ENCODE data around the gene DET1. TPM values are rescaled to one million over a fixed set of nuclear protein-coding genes. Genes with fewer than 3 reads are reported as not detected.

Gene DET1
- 4.4 TPM for polyA plus RNA-seq (2013, experiment 1 of 2)
- 4.3 TPM for polyA plus RNA-seq (2013, experiment 2 of 2)

DNA sequence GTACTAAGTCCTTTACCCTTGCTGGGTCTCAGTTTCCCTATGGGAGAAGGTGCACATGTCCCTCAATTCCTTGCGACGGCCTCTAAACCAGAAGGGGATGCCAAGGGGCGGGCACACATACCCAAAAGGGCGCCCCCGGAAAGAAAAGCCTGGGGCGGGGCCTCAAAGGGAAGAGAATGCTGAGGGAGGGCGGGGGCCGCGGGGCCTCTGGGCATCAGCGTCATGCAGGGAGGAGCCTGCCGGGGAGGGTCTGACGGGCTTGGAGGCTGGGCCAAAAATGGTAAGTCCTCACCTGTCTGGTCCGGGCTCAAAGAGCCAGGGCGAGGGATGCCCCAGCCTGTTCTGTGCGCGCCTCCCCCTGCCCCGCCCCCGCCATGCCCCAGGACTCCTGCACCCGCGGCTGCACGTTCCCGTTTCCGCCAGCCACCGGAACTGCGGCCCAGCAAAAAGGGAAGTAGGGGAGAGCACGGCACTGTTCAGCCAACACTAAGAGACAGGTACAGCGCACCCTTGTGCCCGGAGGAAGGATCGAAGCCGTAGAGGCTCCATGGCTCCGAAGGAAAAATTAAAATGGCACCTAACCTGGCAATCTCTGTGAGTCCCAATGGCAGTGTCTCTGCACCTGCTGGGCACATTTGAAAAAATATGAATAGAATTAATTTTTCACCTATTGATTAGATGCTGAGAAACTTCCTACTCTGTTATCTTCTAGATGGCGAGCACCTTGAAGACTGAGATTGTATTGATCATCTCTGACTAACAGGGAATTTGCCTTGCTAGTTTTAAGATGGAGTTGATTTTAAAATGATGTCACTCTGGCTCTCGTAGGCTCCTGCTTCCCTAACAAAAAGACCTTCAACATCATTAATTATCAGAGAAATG is at the start of gene DET1:
Gene DET1, minus strand, starts transcription at position 434 of the 882 bp plus-strand sequence. CDS start 14,976 bp downstream, outside the sequence.
- Histone ChIP-seq H4K91ac (ENCODE audit: low read length) (peak within 1 kb of the TSS; percentile 70), H3K4me3 (ENCODE audit: insufficient read depth in 1 of 2, low read depth in 1 of 2, low read length in 2 of 2) (peak within 1 kb of the TSS; percentile 64 to 84), H2AK5ac (ENCODE audit: low read length, severe bottlenecking) (no peak within 1 kb of the TSS), H3K9ac (ENCODE audit: low read length) (peak within 1 kb of the TSS; percentile 89), H3K23ac (ENCODE audit: low read length in 2 of 2) (no peak within 1 kb of the TSS), H4K8ac (ENCODE audit: low read length) (peak within 1 kb of the TSS; percentile 89), H3K4me1 (ENCODE audit: control insufficient read depth, insufficient read depth, low read depth, low read length) (no peaks in the 10 kb centered on the region), H3K27me3 (ENCODE audit: control insufficient read depth in 1 of 2, insufficient read depth in 1 of 2, low read length in 2 of 2) (no peaks in the 10 kb centered on the region), H3K36me3 (ENCODE audit: control insufficient read depth in 1 of 2, insufficient read depth in 2 of 2, low read depth in 1 of 2, low read length in 2 of 2) (peaks cover 0 to 4% of the 10 kb centered on the region in 2 experiments), H3K27ac (ENCODE audit: low read length, poor library complexity, severe bottlenecking) (peak within 1 kb of the TSS; percentile 91), H3K9me3 (ENCODE audit: control insufficient read depth, low read length) (no peaks in the 10 kb centered on the region), H3K18ac (ENCODE audit: low read depth in 1 of 2, low read length in 2 of 2) (peak within 1 kb of the TSS; percentile 24 to 96), H2AFZ (ENCODE audit: low read depth, low read length) (peak within 1 kb of the TSS; percentile 53), H2BK12ac (ENCODE audit: low read length in 2 of 2) (no peak within 1 kb of the TSS), H3K79me1 (replicated peaks; ENCODE audit: low read length, poor library complexity, severe bottlenecking) (peaks cover 15% of the 10 kb centered on the region), H3K4me2 (ENCODE audit: low read length, poor library complexity, severe bottlenecking) (peak within 1 kb of the TSS; percentile 55), H2BK120ac (ENCODE audit: low read depth, low read length) (no peak within 1 kb of the TSS), H3K4ac (ENCODE audit: low read depth in 1 of 2, low read length in 2 of 2) (peak within 1 kb of the TSS in 1 of 2 experiments; percentile 67), H2BK5ac (ENCODE audit: low read depth, low read length, poor library complexity, severe bottlenecking) (peak within 1 kb of the TSS; percentile 62), H3K14ac (ENCODE audit: low read length in 2 of 2) (peak within 1 kb of the TSS in 1 of 2 experiments; percentile 91), H2BK15ac (ENCODE audit: low read depth, poor library complexity, severe bottlenecking) (peak within 1 kb of the TSS; percentile 98)
- WGBS, result 3% methylated on average over 32 of the region's 33 CpGs
- peak; percentile 93 for DNase-seq

DNA sequence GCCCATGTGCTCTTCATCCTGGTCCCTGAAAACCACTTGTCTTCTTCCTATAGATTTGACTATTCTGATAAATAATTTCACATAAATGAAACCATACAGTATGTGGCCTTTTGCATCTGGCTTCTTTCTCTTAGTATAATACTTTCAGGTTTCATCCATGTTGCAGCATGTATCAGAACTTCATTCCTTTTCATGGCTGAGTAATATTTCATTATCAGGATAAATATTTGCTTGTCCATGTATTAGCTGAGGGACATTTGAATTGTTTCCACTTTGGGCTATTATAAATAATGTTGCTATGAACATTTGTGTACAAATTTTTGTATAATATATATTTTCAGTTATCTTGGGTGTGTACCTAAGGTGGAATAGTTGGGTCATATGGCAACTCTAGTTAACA is 44.9 kb upstream of the DET1 start:
- no peak overlapping the region for H3K23ac ChIP-seq (ENCODE audit: low read length in 2 of 2)
- no peak overlapping the region for H2AK5ac ChIP-seq (ENCODE audit: low read length, severe bottlenecking)

DNA sequence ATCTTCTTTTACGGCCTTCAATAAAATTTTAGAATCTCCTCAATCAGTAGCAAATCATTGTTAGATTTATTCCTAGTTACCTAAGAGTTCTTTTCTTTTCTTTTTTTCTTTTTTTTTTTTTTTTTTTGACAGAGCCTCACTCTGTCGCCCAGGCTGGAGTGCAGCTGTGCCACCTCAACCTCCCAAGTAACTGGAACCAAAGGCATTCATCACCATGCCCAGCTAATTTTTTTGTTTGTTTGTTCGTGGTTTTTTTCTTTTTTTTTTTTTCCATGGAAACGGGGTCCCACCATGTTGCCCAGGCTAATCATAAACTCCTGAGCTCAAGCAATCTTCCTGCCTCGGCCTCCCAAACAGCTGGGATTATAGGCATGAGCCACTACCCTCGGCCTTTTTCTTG is 44.3 kb upstream of the DET1 start:
- H3K4ac ChIP-seq (ENCODE audit: low read depth in 1 of 2, low read length in 2 of 2), result no peak overlapping the region
- 79% methylated on average over 4 of the region's 6 CpGs for WGBS
- H4K8ac ChIP-seq (ENCODE audit: low read length), result no peak overlapping the region

More for the DNA sequence above, 44.9 kb upstream of the DET1 start:
- Histone ChIP-seq H3K18ac (ENCODE audit: low read depth in 1 of 2, low read length in 2 of 2) (no peak overlapping the region), H3K9me3 (ENCODE audit: control insufficient read depth, low read length) (no peaks in the 10 kb centered on the region), H2BK15ac (ENCODE audit: low read depth, poor library complexity, severe bottlenecking) (no peak overlapping the region), H3K4me3 (ENCODE audit: insufficient read depth in 1 of 2, low read depth in 1 of 2, low read length in 2 of 2) (no peak overlapping the region), H3K27ac (ENCODE audit: low read length, poor library complexity, severe bottlenecking) (no peak overlapping the region), H2BK5ac (ENCODE audit: low read depth, low read length, poor library complexity, severe bottlenecking) (no peak overlapping the region), H2BK120ac (ENCODE audit: low read depth, low read length) (no peak overlapping the region), H3K4ac (ENCODE audit: low read depth in 1 of 2, low read length in 2 of 2) (no peak overlapping the region), H4K8ac (ENCODE audit: low read length) (no peak overlapping the region), H2BK12ac (ENCODE audit: low read length in 2 of 2) (no peak overlapping the region), H4K91ac (ENCODE audit: low read length) (no peak overlapping the region), H3K4me2 (ENCODE audit: low read length, poor library complexity, severe bottlenecking) (no peak overlapping the region), H3K4me1 (ENCODE audit: control insufficient read depth, insufficient read depth, low read depth, low read length) (no peaks in the 10 kb centered on the region), H3K36me3 (ENCODE audit: control insufficient read depth in 1 of 2, insufficient read depth in 2 of 2, low read depth in 1 of 2, low read length in 2 of 2) (no peaks in the 10 kb centered on the region), H3K27me3 (ENCODE audit: control insufficient read depth in 1 of 2, insufficient read depth in 1 of 2, low read length in 2 of 2) (peaks cover 0 to 3% of the 10 kb centered on the region in 2 experiments), H3K9ac (ENCODE audit: low read length) (no peak overlapping the region), H3K14ac (ENCODE audit: low read length in 2 of 2) (no peak overlapping the region), H3K79me1 (replicated peaks; ENCODE audit: low read length, poor library complexity, severe bottlenecking) (no peaks in the 10 kb centered on the region), H2AFZ (ENCODE audit: low read depth, low read length) (no peak overlapping the region)
- DNase-seq, result no peak

DNA sequence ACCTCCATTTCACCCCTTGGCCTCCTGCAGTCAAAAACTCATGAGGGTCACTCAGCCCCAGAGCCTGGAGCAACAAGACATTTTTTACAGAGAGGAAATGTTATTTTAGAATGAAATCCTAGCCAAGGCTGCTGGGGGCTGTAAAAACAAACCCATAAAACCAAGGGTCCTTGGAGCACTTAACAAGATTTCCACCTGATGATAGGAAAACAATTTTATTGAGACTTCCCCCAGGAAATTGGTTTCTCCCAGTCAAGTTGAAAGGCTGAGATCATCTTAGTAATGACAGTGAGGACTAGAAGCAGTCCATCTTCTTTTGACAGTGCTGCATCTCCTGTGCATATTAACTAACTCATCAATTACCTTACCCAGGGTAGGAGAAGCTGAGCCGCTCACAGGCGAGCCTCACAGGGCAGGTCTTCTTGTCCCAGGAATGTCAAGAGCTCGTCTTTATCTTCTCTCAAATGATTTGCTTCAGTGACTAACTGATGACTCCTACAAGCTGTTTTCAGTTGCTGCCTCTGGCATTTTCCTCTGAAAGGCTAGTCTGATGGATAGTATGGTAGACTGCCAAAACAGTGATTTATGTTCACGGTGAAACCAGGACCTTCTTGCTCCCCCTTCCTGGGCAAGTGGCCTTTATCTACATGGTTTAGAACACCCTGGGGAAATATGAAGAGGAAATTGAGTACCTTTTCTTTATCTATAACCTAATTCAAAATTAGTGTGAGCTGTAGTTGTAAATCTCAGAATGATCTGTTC is 40.1 kb upstream of the DET1 start:
- Histone ChIP-seq H2AFZ (ENCODE audit: low read depth, low read length) (no peak overlapping the region), H3K4me3 (ENCODE audit: insufficient read depth in 1 of 2, low read depth in 1 of 2, low read length in 2 of 2) (no peak overlapping the region), H3K9me3 (ENCODE audit: control insufficient read depth, low read length) (no peaks in the 10 kb centered on the region), H3K4me2 (ENCODE audit: low read length, poor library complexity, severe bottlenecking) (no peak overlapping the region), H3K23ac (ENCODE audit: low read length in 2 of 2) (no peak overlapping the region), H2BK12ac (ENCODE audit: low read length in 2 of 2) (no peak overlapping the region), H3K79me1 (replicated peaks; ENCODE audit: low read length, poor library complexity, severe bottlenecking) (no peaks in the 10 kb centered on the region), H3K18ac (ENCODE audit: low read depth in 1 of 2, low read length in 2 of 2) (no peak overlapping the region), H4K8ac (ENCODE audit: low read length) (no peak overlapping the region), H3K27ac (ENCODE audit: low read length, poor library complexity, severe bottlenecking) (no peak overlapping the region), H2BK120ac (ENCODE audit: low read depth, low read length) (no peak overlapping the region), H3K27me3 (ENCODE audit: control insufficient read depth in 1 of 2, insufficient read depth in 1 of 2, low read length in 2 of 2) (peaks cover 0 to 3% of the 10 kb centered on the region in 2 experiments), H3K4ac (ENCODE audit: low read depth in 1 of 2, low read length in 2 of 2) (no peak overlapping the region), H2BK5ac (ENCODE audit: low read depth, low read length, poor library complexity, severe bottlenecking) (no peak overlapping the region), H3K9ac (ENCODE audit: low read length) (no peak overlapping the region), H3K36me3 (ENCODE audit: control insufficient read depth in 1 of 2, insufficient read depth in 2 of 2, low read depth in 1 of 2, low read length in 2 of 2) (no peaks in the 10 kb centered on the region), H3K4me1 (ENCODE audit: control insufficient read depth, insufficient read depth, low read depth, low read length) (no peaks in the 10 kb centered on the region), H3K14ac (ENCODE audit: low read length in 2 of 2) (no peak overlapping the region), H2AK5ac (ENCODE audit: low read length, severe bottlenecking) (no peak overlapping the region), H2BK15ac (ENCODE audit: low read depth, poor library complexity, severe bottlenecking) (no peak overlapping the region), H4K91ac (ENCODE audit: low read length) (no peak overlapping the region)
- WGBS, result 15% methylated on average over 3 of the region's 4 CpGs
- DNase-seq, result no peak

More for the DNA sequence above, 44.3 kb upstream of the DET1 start:
- Histone ChIP-seq H3K9me3 (ENCODE audit: control insufficient read depth, low read length) (no peaks in the 10 kb centered on the region), H3K27me3 (ENCODE audit: control insufficient read depth in 1 of 2, insufficient read depth in 1 of 2, low read length in 2 of 2) (peaks cover 0 to 3% of the 10 kb centered on the region in 2 experiments), H3K14ac (ENCODE audit: low read length in 2 of 2) (no peak overlapping the region), H2BK12ac (ENCODE audit: low read length in 2 of 2) (no peak overlapping the region), H3K4me3 (ENCODE audit: insufficient read depth in 1 of 2, low read depth in 1 of 2, low read length in 2 of 2) (no peak overlapping the region), H3K18ac (ENCODE audit: low read depth in 1 of 2, low read length in 2 of 2) (no peak overlapping the region), H3K36me3 (ENCODE audit: control insufficient read depth in 1 of 2, insufficient read depth in 2 of 2, low read depth in 1 of 2, low read length in 2 of 2) (no peaks in the 10 kb centered on the region), H3K27ac (ENCODE audit: low read length, poor library complexity, severe bottlenecking) (no peak overlapping the region), H2BK120ac (ENCODE audit: low read depth, low read length) (no peak overlapping the region), H3K4me1 (ENCODE audit: control insufficient read depth, insufficient read depth, low read depth, low read length) (no peaks in the 10 kb centered on the region), H3K9ac (ENCODE audit: low read length) (no peak overlapping the region), H3K79me1 (replicated peaks; ENCODE audit: low read length, poor library complexity, severe bottlenecking) (no peaks in the 10 kb centered on the region), H2AK5ac (ENCODE audit: low read length, severe bottlenecking) (no peak overlapping the region), H2AFZ (ENCODE audit: low read depth, low read length) (no peak overlapping the region), H2BK15ac (ENCODE audit: low read depth, poor library complexity, severe bottlenecking) (no peak overlapping the region), H4K91ac (ENCODE audit: low read length) (no peak overlapping the region), H3K23ac (ENCODE audit: low read length in 2 of 2) (no peak overlapping the region), H3K4me2 (ENCODE audit: low read length, poor library complexity, severe bottlenecking) (no peak overlapping the region), H2BK5ac (ENCODE audit: low read depth, low read length, poor library complexity, severe bottlenecking) (no peak overlapping the region)
- no peak for DNase-seq
